Natural killer cell (primary cell): ENCODE measurements around the gene QRFP. TPM values are rescaled to one million over a fixed set of nuclear protein-coding genes. Genes with fewer than 3 reads are reported as not detected.

Experiments used
- ATAC-seq, 3 donors: fragments of 150-1000 bp in 2 of 3; fragments of 200-7000 bp in 1 of 3; cut with Tn5 transposase; 1 replicate in 1 of 3; 2 replicates in 2 of 3; pipeline ENCODE4 v1.10.0; 2021; ENCODE audit warnings: mild to moderate bottlenecking in 2 of 3, moderate library complexity in 2 of 3
- DNase-seq, 2 donors: peaks; one replicate each; pipeline versions ENCODE4 v3.0.0 to v3.0.0-alpha.2; 2013 to 2021; ENCODE audit warnings: mixed read lengths in 1 of 2
- H3K27ac ChIP-seq: one replicate; pipeline ENCODE4 v1.5.1; 2013; ENCODE audit warnings: mild to moderate bottlenecking, low read length
- H3K27me3 ChIP-seq: one replicate; pipeline ENCODE4 v1.6.1; 2013; ENCODE audit warnings: low read length; ENCODE audit not compliant: control insufficient read depth, insufficient read depth
- H3K36me3 ChIP-seq: one replicate; pipeline ENCODE4 v1.6.1; 2013; ENCODE audit warnings: low read length; ENCODE audit not compliant: control insufficient read depth, insufficient read depth
- H3K4me1 ChIP-seq: one replicate; pipeline ENCODE4 v1.6.1; 2013; ENCODE audit warnings: low read length; ENCODE audit not compliant: control insufficient read depth, insufficient read depth
- H3K4me3 ChIP-seq: one replicate; pipeline ENCODE4 v1.5.1; 2013; ENCODE audit warnings: low read length
- H3K9me3 ChIP-seq: one replicate; pipeline ENCODE4 v1.6.1; 2013; ENCODE audit warnings: low read length; ENCODE audit not compliant: control insufficient read depth, insufficient read depth
- H3K27ac Mint-ChIP-seq, 2 donors: one replicate each; pipeline ENCODE4 v1.8.0; 2022; ENCODE audit warnings: mild to moderate bottlenecking in 2 of 2, mixed read lengths in 2 of 2, moderate library complexity in 1 of 2
- H3K27me3 Mint-ChIP-seq, 2 donors: one replicate each; pipeline ENCODE4 v1.8.0; 2022; ENCODE audit warnings: low read depth in 2 of 2, mixed read lengths in 2 of 2
- H3K36me3 Mint-ChIP-seq: one replicate; pipeline ENCODE4 v1.8.0; 2022; ENCODE audit warnings: mixed read lengths
- H3K4me1 Mint-ChIP-seq, 2 donors: one replicate each; pipeline ENCODE4 v1.8.0; 2022; ENCODE audit warnings: mixed read lengths in 2 of 2
- H3K4me3 Mint-ChIP-seq: one replicate; pipeline ENCODE4 v1.8.0; 2022; ENCODE audit warnings: mild to moderate bottlenecking, moderate library complexity, mixed read lengths
- H3K9me3 Mint-ChIP-seq, 2 donors: one replicate each; pipeline ENCODE4 v1.8.0; 2022; ENCODE audit warnings: mixed read lengths in 2 of 2
- CTCF ChIP-seq: fragments of 200-600 bp; IDR thresholded peaks from one replicate; pipeline ENCODE4 v1.8.0; 2022; ENCODE audit warnings: antibody characterized with exemption
- WGBS: methylation state at CpG from one replicate; pipeline ENCODE4 v1.1.7; 2013; ENCODE audit warnings: missing lambda C conversion rate; ENCODE audit not compliant: insufficient coverage; 5-methylcytosine and 5-hydroxymethylcytosine counted together
- intact Hi-C: fragments of 100-400 bp; cut with micrococcal nuclease; formaldehyde crosslinking; loops from one replicate; pipeline ENCODE4 v1.14.2; 2022
- total RNA-seq, 4 donors: library from RNA; stranded (reverse); fragments of 120-200 nt in 1 of 4; gene quantifications; one replicate each; pipeline versions ENCODE4 v1.2.3 to v1.2.4, GENCODE V29; 2013 to 2022

The QRFP gene
- total RNA-seq, 3 donors from 2014 or later (not counting 1 experiment from before 2014, with no cell fraction given): not detected

GRCh38 chr9:130908878-130909355, 12.3 kb upstream of the QRFP start:
- intact Hi-C loops: no loop called here
- H3K36me3 Mint-ChIP-seq: no peaks in the 10 kb centered on the region
- H3K9me3 Mint-ChIP-seq: no peaks in the 10 kb centered on the region
- Histone ChIP-seq H3K4me3 (no peak overlapping the region), H3K27me3 (no peaks in the 10 kb centered on the region), H3K36me3 (no peaks in the 10 kb centered on the region), H3K9me3 (no peaks in the 10 kb centered on the region), H3K27ac (no peak overlapping the region), H3K4me1 (no peaks in the 10 kb centered on the region)
- no peak overlapping the region for H3K27ac Mint-ChIP-seq
- ATAC-seq (no peak), DNase-seq (no peak)
- TF ChIP-seq CTCF: no peak
- no peaks in the 10 kb centered on the region for H3K4me1 Mint-ChIP-seq
- H3K27me3 Mint-ChIP-seq: no peaks in the 10 kb centered on the region
- no peak overlapping the region for H3K4me3 Mint-ChIP-seq
- 87% methylated on average over 18 of the region's 19 CpGs for WGBS

- H3K36me3 Mint-ChIP-seq: no peaks in the 10 kb centered on the region
- intact Hi-C loops: no loop called here
- Histone ChIP-seq H3K27me3 (no peaks in the 10 kb centered on the region), H3K36me3 (no peaks in the 10 kb centered on the region), H3K4me3 (no peak overlapping the region), H3K9me3 (no peaks in the 10 kb centered on the region), H3K27ac (no peak overlapping the region), H3K4me1 (no peaks in the 10 kb centered on the region)
- WGBS: 62% methylated on average over 22 of the region's 22 CpGs
- no peak overlapping the region for H3K27ac Mint-ChIP-seq
- H3K27me3 Mint-ChIP-seq: no peaks in the 10 kb centered on the region
- no peak for ATAC-seq
- no peak for DNase-seq
- no peaks in the 10 kb centered on the region for H3K4me1 Mint-ChIP-seq
- no peaks in the 10 kb centered on the region for H3K9me3 Mint-ChIP-seq
- no peak for TF ChIP-seq CTCF
- no peak overlapping the region for H3K4me3 Mint-ChIP-seq
Measured at GRCh38 chr9:130908146-130908877, 11.7 kb upstream of the QRFP start.

DNA sequence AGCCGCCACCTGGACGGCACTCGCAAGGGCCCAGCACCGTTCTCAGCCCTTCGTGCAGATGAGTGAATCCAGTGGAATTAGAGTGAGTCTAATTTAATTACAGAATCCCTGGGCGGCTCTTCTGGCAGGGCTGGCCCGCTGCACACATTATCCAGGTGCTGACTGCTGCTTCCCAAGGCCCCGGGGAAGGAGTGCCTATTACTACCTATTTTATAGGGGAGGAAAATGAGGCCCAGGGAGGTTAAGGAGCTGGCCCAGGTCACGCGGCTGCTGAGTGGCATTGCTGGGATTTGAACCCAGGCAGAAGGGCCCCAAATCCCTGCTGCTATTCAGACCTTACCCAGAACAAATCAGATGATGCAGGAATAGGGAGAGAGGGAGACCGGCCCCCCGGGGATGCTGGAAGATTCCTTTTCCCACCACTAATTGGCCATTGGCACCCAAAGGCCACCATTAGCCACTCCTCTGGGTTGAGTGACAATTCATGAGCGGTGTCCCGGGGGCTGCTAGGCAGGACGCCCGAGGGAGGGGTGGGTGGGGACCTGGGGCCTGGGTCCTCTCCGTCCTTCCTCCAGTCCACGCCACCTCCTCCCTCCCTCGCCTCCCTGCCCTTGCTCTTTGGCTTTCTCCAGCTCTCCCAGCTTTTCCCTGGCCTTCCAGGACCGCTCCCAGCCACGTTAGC, 10.3 kb upstream of the QRFP start:
- H3K27me3 Mint-ChIP-seq: no peaks in the 10 kb centered on the region
- Histone ChIP-seq H3K4me1 (no peaks in the 10 kb centered on the region), H3K27ac (no peak overlapping the region), H3K27me3 (no peaks in the 10 kb centered on the region), H3K9me3 (no peaks in the 10 kb centered on the region), H3K4me3 (no peak overlapping the region), H3K36me3 (no peaks in the 10 kb centered on the region)
- intact Hi-C loops: no loop called here
- DNase-seq (no peak), ATAC-seq (no peak)
- no peak for TF ChIP-seq CTCF
- WGBS: 77% methylated on average over 17 of the region's 21 CpGs
- H3K36me3 Mint-ChIP-seq: no peaks in the 10 kb centered on the region
- no peak overlapping the region for H3K27ac Mint-ChIP-seq
- H3K4me1 Mint-ChIP-seq: no peaks in the 10 kb centered on the region
- H3K9me3 Mint-ChIP-seq: no peaks in the 10 kb centered on the region
- H3K4me3 Mint-ChIP-seq: no peak overlapping the region
